Dendritic cell treated with granulocyte-macrophage colony-stimulating factor and Interleukin-4, amounts not matched to agents 40 ng/mL and 50 ng/mL, for 4 days (primary cell): ENCODE data around the gene FGGY.
"Not testable (repeated sequence)": the region's sequence is repeated elsewhere in the genome, so short reads cannot be mapped to it uniquely, and the experiment has no call there.

Experiments used
- H3K27ac Mint-ChIP-seq: one replicate; pipeline ENCODE4 v1.8.0; 2022; ENCODE audit warnings: mild to moderate bottlenecking, mixed read lengths
- H3K27me3 Mint-ChIP-seq: one replicate; pipeline ENCODE4 v1.8.0; 2022; ENCODE audit warnings: mild to moderate bottlenecking, mixed read lengths
- H3K36me3 Mint-ChIP-seq: one replicate; pipeline ENCODE4 v1.8.0; 2022; ENCODE audit warnings: low read depth, mixed read lengths
- H3K4me1 Mint-ChIP-seq: one replicate; pipeline ENCODE4 v1.8.0; 2022; ENCODE audit warnings: low read depth, mixed read lengths
- H3K4me3 Mint-ChIP-seq: one replicate; pipeline ENCODE4 v1.8.0; 2022; ENCODE audit warnings: mild to moderate bottlenecking, moderate library complexity, mixed read lengths
- H3K9me3 Mint-ChIP-seq: one replicate; pipeline ENCODE4 v1.8.0; 2022; ENCODE audit warnings: mixed read lengths
- intact Hi-C: fragments of 100-400 bp; cut with micrococcal nuclease; formaldehyde crosslinking; loops from one replicate; pipeline ENCODE4 v1.15.0; 2022

FGGY gene

GRCh38 chr1:59294423-59294822 lies 2.5 kb upstream of the FGGY start:
- intact Hi-C loops = loop anchor here (5.0 to 10.0 kb wide), 2 partner anchors 150 to 392 kb away; no protein-coding TSS in a partner anchor
- H3K27me3 Mint-ChIP-seq = no peaks in the 10 kb centered on the region
- peaks cover 69% of the 10 kb centered on the region for H3K4me1 Mint-ChIP-seq
- no peak overlapping the region for H3K27ac Mint-ChIP-seq
- H3K4me3 Mint-ChIP-seq = no peak overlapping the region
- no peaks in the 10 kb centered on the region for H3K36me3 Mint-ChIP-seq
- H3K9me3 Mint-ChIP-seq = peaks cover 8% of the 10 kb centered on the region

GRCh38 chr1:59295618-59296017 lies 1.3 kb upstream of the FGGY start:
- Mint-ChIP-seq H3K36me3 (no peaks in the 10 kb centered on the region), H3K4me3 (no peak overlapping the region), H3K4me1 (peaks cover 57% of the 10 kb centered on the region), H3K27me3 (no peaks in the 10 kb centered on the region), H3K27ac (peak overlapping the region; percentile 94), H3K9me3 (peaks cover 11% of the 10 kb centered on the region)
- intact Hi-C loops = loop anchor here (1.0 to 10.0 kb wide), 2 partner anchors 151 to 511 kb away; partner anchors contain the start of gene JUN

- intact Hi-C loops = loop anchor here (10.0 kb wide), 1 partner anchor 153 kb away; no protein-coding TSS in a partner anchor
- Mint-ChIP-seq H3K27me3 (no peaks in the 10 kb centered on the region), H3K4me3 (peak overlapping the region; percentile 10), H3K36me3 (peaks cover 6% of the 10 kb centered on the region), H3K27ac (peak overlapping the region; percentile 94), H3K9me3 (peaks cover 20% of the 10 kb centered on the region), H3K4me1 (peaks cover 32% of the 10 kb centered on the region)
Measured at GRCh38 chr1:59298026-59298583, 1.2 kb downstream of the FGGY start.

GRCh38 chr1:59298710-59299346 lies 1.9 kb downstream of the FGGY start:
- no peak overlapping the region for H3K4me3 Mint-ChIP-seq
- H3K27ac Mint-ChIP-seq = no peak overlapping the region
- intact Hi-C loops = loop anchor here (10.0 kb wide), 1 partner anchor 154 kb away; no protein-coding TSS in a partner anchor
- H3K4me1 Mint-ChIP-seq = peaks cover 25% of the 10 kb centered on the region
- peaks cover 20% of the 10 kb centered on the region for H3K9me3 Mint-ChIP-seq
- H3K36me3 Mint-ChIP-seq = peaks cover 6% of the 10 kb centered on the region
- H3K27me3 Mint-ChIP-seq = no peaks in the 10 kb centered on the region

DNA sequence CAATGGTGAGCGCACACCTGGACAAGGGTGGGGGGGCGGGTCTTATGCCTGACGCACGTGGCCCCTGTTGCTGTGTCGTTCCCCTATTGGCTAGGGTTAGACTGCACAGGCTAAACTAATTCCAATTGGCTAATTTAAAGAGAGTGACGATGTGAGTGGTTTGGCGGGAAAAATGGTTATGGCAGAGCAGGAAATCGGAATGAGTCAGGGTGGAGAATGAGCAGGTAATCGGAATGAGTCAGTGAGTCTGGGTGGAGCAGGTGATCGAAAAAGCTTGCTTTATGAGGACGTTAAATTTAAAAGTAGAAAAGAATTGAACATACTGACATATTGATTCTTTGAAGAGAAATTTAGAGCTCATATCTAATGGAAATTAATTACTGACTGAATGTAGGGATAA lies 2.8 kb downstream of the FGGY start:
- intact Hi-C loops = loop anchor here (10.0 kb wide), 1 partner anchor 155 kb away; no protein-coding TSS in a partner anchor
- not testable (repeated sequence) for H3K4me3 Mint-ChIP-seq, H3K27me3 Mint-ChIP-seq, H3K36me3 Mint-ChIP-seq, H3K27ac Mint-ChIP-seq
- H3K4me1 Mint-ChIP-seq = peaks cover 19% of the 10 kb centered on the region
- H3K9me3 Mint-ChIP-seq = peaks cover 29% of the 10 kb centered on the region

GRCh38 chr1:59302297-59302696 lies 5.4 kb downstream of the FGGY start:
- Mint-ChIP-seq H3K4me1 (peaks cover 15% of the 10 kb centered on the region), H3K4me3 (no peak overlapping the region), H3K27me3 (no peaks in the 10 kb centered on the region), H3K9me3 (peaks cover 52% of the 10 kb centered on the region), H3K36me3 (peaks cover 20% of the 10 kb centered on the region), H3K27ac (no peak overlapping the region)
- intact Hi-C loops = no loop called here

DNA sequence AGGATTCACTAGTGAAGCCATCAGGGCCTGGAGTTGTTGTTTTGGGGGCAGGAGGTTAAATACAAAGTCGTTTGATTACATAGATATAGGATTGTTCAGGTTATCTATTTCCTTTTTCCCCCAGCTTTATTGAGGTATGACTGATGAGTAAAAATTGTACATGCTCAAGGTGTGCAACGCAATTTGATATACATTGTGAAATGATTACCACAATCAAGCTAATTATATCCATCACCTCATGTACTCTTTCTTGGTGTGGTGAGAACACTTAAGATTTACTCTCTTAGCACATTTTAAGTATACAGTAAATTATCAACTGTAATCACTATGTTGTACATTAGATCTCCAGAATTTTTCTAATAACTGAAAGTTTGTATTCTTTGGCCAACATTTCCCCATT lies 6.0 kb downstream of the FGGY start:
- H3K27me3 Mint-ChIP-seq = no peaks in the 10 kb centered on the region
- intact Hi-C loops = no loop called here

GRCh38 chr1:59305188-59305587 lies 8.3 kb downstream of the FGGY start:
- peaks cover 41% of the 10 kb centered on the region for H3K9me3 Mint-ChIP-seq
- H3K36me3 Mint-ChIP-seq = peaks cover 20% of the 10 kb centered on the region
- no peaks in the 10 kb centered on the region for H3K27me3 Mint-ChIP-seq
- no peaks in the 10 kb centered on the region for H3K4me1 Mint-ChIP-seq
- no peak overlapping the region for H3K4me3 Mint-ChIP-seq
- intact Hi-C loops = no loop called here
- no peak overlapping the region for H3K27ac Mint-ChIP-seq

More for the DNA sequence above, 6.0 kb downstream of the FGGY start:
- H3K36me3 Mint-ChIP-seq = peaks cover 20% of the 10 kb centered on the region
- H3K4me3 Mint-ChIP-seq = no peak overlapping the region
- peaks cover 52% of the 10 kb centered on the region for H3K9me3 Mint-ChIP-seq
- peaks cover 11% of the 10 kb centered on the region for H3K4me1 Mint-ChIP-seq
- H3K27ac Mint-ChIP-seq = no peak overlapping the region

DNA sequence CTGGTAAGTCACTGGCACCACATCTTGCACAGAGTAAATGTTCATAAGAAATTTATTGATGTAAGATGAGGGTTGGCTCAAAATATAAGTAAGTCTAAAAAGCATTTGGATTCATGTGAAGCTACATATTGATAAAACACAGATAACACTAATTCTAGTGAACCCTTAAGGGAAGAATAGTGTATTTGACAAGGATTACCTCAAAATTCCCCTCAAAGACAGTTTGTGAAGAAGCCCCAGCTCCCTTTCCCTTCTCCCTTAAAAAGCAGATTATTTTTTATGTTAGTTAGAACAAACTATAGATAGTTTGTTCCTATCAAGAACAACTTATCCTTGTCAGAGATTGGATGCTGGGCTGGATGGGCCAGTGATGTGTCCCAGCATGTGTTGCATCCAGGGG lies 10.7 kb downstream of the FGGY start:
- intact Hi-C loops = no loop called here
- Mint-ChIP-seq H3K9me3 (peaks cover 35% of the 10 kb centered on the region), H3K4me1 (no peaks in the 10 kb centered on the region), H3K27ac (no peak overlapping the region), H3K27me3 (no peaks in the 10 kb centered on the region), H3K36me3 (peaks cover 15% of the 10 kb centered on the region), H3K4me3 (no peak overlapping the region)

GRCh38 chr1:59308839-59309238 lies 11.9 kb downstream of the FGGY start:
- Mint-ChIP-seq H3K4me3 (no peak overlapping the region), H3K9me3 (peaks cover 31% of the 10 kb centered on the region), H3K4me1 (no peaks in the 10 kb centered on the region), H3K27ac (no peak overlapping the region), H3K36me3 (peaks cover 14% of the 10 kb centered on the region), H3K27me3 (no peaks in the 10 kb centered on the region)
- intact Hi-C loops = no loop called here

GRCh38 chr1:59309392-59309791 lies 12.5 kb downstream of the FGGY start:
- H3K36me3 Mint-ChIP-seq = peaks cover 14% of the 10 kb centered on the region
- intact Hi-C loops = no loop called here
- peaks cover 26% of the 10 kb centered on the region for H3K9me3 Mint-ChIP-seq
- H3K4me3 Mint-ChIP-seq = no peak overlapping the region
- H3K27ac Mint-ChIP-seq = no peak overlapping the region
- H3K27me3 Mint-ChIP-seq = no peaks in the 10 kb centered on the region
- H3K4me1 Mint-ChIP-seq = peaks cover 2% of the 10 kb centered on the region

- Mint-ChIP-seq H3K4me1 (peaks cover 7% of the 10 kb centered on the region), H3K27ac (no peak overlapping the region), H3K9me3 (peaks cover 20% of the 10 kb centered on the region), H3K4me3 (no peak overlapping the region), H3K27me3 (no peaks in the 10 kb centered on the region), H3K36me3 (peaks cover 14% of the 10 kb centered on the region)
- intact Hi-C loops = no loop called here
Measured at GRCh38 chr1:59309795-59310548, 13.1 kb downstream of the FGGY start.

DNA sequence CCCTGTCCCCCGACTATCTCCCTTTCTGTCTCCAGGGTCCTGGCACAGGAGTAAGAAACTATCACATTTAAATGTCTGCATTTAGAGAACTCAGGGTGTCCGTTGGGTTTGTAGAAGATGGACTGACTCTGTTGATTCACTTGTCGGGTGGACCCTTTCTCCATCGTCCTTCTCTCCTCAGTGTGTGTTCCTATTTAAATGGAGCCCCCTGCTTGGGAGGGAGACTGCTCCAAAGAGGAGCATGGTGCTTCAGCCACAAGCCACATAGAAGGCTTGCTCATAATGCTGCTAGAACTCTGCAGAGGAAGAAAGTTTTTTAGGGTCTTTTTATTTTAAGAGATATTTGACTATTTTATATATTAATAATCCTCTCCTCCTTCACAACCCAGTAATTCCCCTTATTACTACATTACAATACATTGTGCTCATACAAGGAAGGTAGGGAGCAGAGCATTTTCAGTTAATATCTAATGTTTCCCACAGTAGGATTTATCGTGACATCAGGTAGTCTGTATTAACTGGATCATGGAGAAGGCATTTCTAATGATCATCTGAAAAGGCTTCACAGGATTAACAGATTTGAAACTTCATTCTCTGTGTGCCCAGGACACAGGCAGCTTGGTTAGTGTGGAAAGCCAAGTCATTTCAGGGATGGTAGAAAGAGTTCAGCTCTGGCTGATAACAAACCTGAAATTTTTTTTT lies 13.8 kb downstream of the FGGY start:
- Mint-ChIP-seq H3K36me3 (peaks cover 12% of the 10 kb centered on the region), H3K4me3 (no peak overlapping the region), H3K4me1 (peaks cover 14% of the 10 kb centered on the region), H3K27ac (no peak overlapping the region), H3K9me3 (peaks cover 13% of the 10 kb centered on the region), H3K27me3 (no peaks in the 10 kb centered on the region)
- intact Hi-C loops = no loop called here
